ENCODE data around the gene GPHA2. TPM values are rescaled to one million over a fixed set of nuclear protein-coding genes. Genes with fewer than 3 reads are reported as not detected.

GPHA2 gene
- polyA plus RNA-seq, 2 of the 4 experiments (the other 2 are of a cell fraction): not detected

GRCh38 chr11:64954201-64954600, 18.5 kb upstream of the GPHA2 start:
- Histone ChIP-seq H3K4me1 (no peaks in the 10 kb centered on the region), H3K27ac (no peak overlapping the region), H3K4me3 (no peak overlapping the region), H3K9me3 (no peaks in the 10 kb centered on the region), H3K4me2 (no peak overlapping the region)
- ATAC-seq: no peak
- WGBS (ENCODE audit: missing lambda C conversion rate): 37% methylated on average over 5 of the region's 5 CpGs
- POLR2A ChIA-PET: no interaction called here
- FAIRE-seq: no peak
- TF ChIP-seq HOXB5 (CRISPR knock-in tag; IDR thresholded peaks at IDR 0.05): no peak
- no peak for TF ChIP-seq POLR2AphosphoS2 (conservative IDR thresholded peaks at IDR 0.05; ENCODE audit: low read length)
- TF ChIP-seq USF2 (IDR thresholded peaks at IDR 0.05): no peak
- TF ChIP-seq MAFK (IDR thresholded peaks at IDR 0.05; ENCODE audit: partially characterized antibody): no peak
- DNase-seq (ENCODE audit: low read depth in 1 of 2, low spot score in 1 of 2): no peak
- CTCF ChIA-PET: interaction anchor here (0.9 to 2.3 kb wide), 8 partner anchors 10 to 66 kb away, joined by 3 to 8 read pairs (median 4); partner anchors contain the start of genes ARL2 and BATF2

- TF ChIP-seq SMC3 (IDR thresholded peaks at IDR 0.05): no peak
- no peak for TF ChIP-seq POLR2A (IDR thresholded peaks at IDR 0.05; ENCODE audit: low read length)
- TF ChIP-seq RFX5 (IDR thresholded peaks at IDR 0.05): no peak
- TF ChIP-seq CHD2 (IDR thresholded peaks at IDR 0.05; ENCODE audit: low read length, partially characterized antibody): no peak
- no peak for TF ChIP-seq HOXA7 (CRISPR knock-in tag; IDR thresholded peaks at IDR 0.05)
- DNase-seq (ENCODE audit: low read depth in 1 of 2, low spot score in 1 of 2) (no peak), ATAC-seq (no peak), FAIRE-seq (no peak)
- CTCF ChIA-PET: interaction anchor here (0.9 to 1.2 kb wide), 6 partner anchors 9 to 60 kb away, joined by 3 to 4 read pairs (median 3); partner anchors contain the start of gene BATF2
- Histone ChIP-seq H3K4me3 (no peak overlapping the region), H3K27ac (no peak overlapping the region), H3K4me1 (no peaks in the 10 kb centered on the region), H3K4me2 (no peak overlapping the region), H3K9me3 (no peaks in the 10 kb centered on the region)
- 38% methylated on average over 4 of the region's 4 CpGs for WGBS (ENCODE audit: missing lambda C conversion rate)
- POLR2A ChIA-PET: no interaction called here
Observed at GRCh38 chr11:64951529-64951928, 15.8 kb upstream of the GPHA2 start.

- DNase-seq (ENCODE audit: low read depth in 1 of 2, low spot score in 1 of 2): peak in 1 of 2 experiments; percentile 27
- Histone ChIP-seq H3K4me3 (no peak overlapping the region), H3K9me3 (no peaks in the 10 kb centered on the region), H3K4me1 (no peaks in the 10 kb centered on the region), H3K4me2 (no peak overlapping the region), H3K27ac (no peak overlapping the region)
- CTCF ChIA-PET: interaction anchor here (1.4 to 3.7 kb wide), 4 partner anchors 8 to 66 kb away, joined by 3 to 15 read pairs (median 6); partner anchors contain the start of gene ARL2
- peak; percentile 56 to 78; a peak in 5 of 6 replicates for ATAC-seq
- 60% methylated on average over 5 of the region's 5 CpGs for WGBS (ENCODE audit: missing lambda C conversion rate)
- no peak for FAIRE-seq
- POLR2A ChIA-PET: no interaction called here
- no peak for TF ChIP-seq REST (IDR thresholded peaks at IDR 0.05)
- no peak for TF ChIP-seq ESRRA (IDR thresholded peaks at IDR 0.05; ENCODE audit: borderline replicate concordance, low read length)
- no peak for TF ChIP-seq HMGXB4 (CRISPR knock-in tag; IDR thresholded peaks at IDR 0.05; ENCODE audit: borderline replicate concordance)
- TF ChIP-seq CHD4 (IDR thresholded peaks at IDR 0.05; ENCODE audit: borderline replicate concordance): no peak
- TF ChIP-seq BCL3 (IDR thresholded peaks at IDR 0.05): no peak
- no peak for TF ChIP-seq POLR2A (IDR thresholded peaks at IDR 0.05; ENCODE audit: low read length)
- TF ChIP-seq ATOH8 (CRISPR knock-in tag; IDR thresholded peaks at IDR 0.05; ENCODE audit: low read depth): no peak
- TF ChIP-seq PBX3 (IDR thresholded peaks at IDR 0.05): no peak
- no peak for TF ChIP-seq GATA3 (IDR thresholded peaks at IDR 0.05; ENCODE audit: borderline replicate concordance)
- no peak for TF ChIP-seq MYC (IDR thresholded peaks at IDR 0.05; ENCODE audit: borderline replicate concordance, low read length)
- TF ChIP-seq EP300 (IDR thresholded peaks at IDR 0.05): no peak
- no peak for TF ChIP-seq ELK1 (IDR thresholded peaks at IDR 0.05; ENCODE audit: low read depth, low read length)
- no peak for TF ChIP-seq NFE2L2 (conservative IDR thresholded peaks at IDR 0.05; ENCODE audit: low read length)
- TF ChIP-seq RFX5 (IDR thresholded peaks at IDR 0.05): no peak
- no peak for TF ChIP-seq JUN (IDR thresholded peaks at IDR 0.05)
Observed at GRCh38 chr11:64947208-64947814, 11.6 kb upstream of the GPHA2 start.
